Neural progenitor cell (in vitro differentiated cells): ENCODE measurements around the gene GDF7.

Source experiments
- EZH2 ChIP-seq: fragments of 200-600 bp; sonication (generic); IDR thresholded peaks from 2 replicates; pipeline ENCODE4 v1.6.1; 2017; ENCODE audit warnings: antibody characterized with exemption, mild to moderate bottlenecking, moderate library complexity
- EZH2phosphoT487 ChIP-seq: fragments of 200-600 bp; sonication (generic); IDR thresholded peaks from 2 replicates; pipeline ENCODE4 v1.6.1; 2017; ENCODE audit warnings: antibody characterized with exemption
- TF ChIP-seq, protein P1 (sequence below): fragments of 200-600 bp; sonication (generic); IDR thresholded peaks from 2 replicates; pipeline ENCODE4 v1.5.1; 2017; ENCODE audit warnings: antibody characterized with exemption, mild to moderate bottlenecking

DNA sequence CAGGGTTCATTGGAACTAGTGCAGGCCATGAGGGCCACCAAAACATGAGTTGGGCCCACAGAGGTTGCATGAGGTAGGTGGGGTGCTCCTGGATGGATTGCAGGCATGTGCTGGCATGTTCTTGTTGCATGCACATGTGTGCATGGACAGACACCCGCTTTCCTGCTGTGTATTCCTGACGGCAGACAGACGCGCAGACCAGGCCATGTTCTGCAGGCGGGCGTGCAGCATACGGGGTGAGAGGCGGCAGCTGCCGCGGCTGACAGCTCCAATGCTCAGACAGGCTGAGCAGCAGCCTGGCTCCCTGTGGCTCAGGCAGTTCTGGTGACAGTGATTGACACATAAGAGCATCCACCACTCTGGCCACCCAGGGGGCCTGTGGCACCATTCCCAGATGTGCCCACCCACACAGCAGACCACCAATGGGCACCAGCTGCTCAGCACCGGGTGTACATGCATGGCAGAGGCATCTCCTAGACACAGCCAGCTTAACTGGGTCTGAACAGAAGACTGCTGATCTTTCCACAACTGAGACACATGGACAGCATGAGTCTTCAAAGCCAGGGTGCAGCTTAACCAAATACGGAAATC is 37.3 kb upstream of the GDF7 start:
- no peak for TF ChIP-seq EZH2phosphoT487
- TF ChIP-seq, protein P1, sequence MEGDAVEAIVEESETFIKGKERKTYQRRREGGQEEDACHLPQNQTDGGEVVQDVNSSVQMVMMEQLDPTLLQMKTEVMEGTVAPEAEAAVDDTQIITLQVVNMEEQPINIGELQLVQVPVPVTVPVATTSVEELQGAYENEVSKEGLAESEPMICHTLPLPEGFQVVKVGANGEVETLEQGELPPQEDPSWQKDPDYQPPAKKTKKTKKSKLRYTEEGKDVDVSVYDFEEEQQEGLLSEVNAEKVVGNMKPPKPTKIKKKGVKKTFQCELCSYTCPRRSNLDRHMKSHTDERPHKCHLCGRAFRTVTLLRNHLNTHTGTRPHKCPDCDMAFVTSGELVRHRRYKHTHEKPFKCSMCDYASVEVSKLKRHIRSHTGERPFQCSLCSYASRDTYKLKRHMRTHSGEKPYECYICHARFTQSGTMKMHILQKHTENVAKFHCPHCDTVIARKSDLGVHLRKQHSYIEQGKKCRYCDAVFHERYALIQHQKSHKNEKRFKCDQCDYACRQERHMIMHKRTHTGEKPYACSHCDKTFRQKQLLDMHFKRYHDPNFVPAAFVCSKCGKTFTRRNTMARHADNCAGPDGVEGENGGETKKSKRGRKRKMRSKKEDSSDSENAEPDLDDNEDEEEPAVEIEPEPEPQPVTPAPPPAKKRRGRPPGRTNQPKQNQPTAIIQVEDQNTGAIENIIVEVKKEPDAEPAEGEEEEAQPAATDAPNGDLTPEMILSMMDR, result no peak
- no peak for TF ChIP-seq EZH2
